Left renal cortex interstitium (tissue), 4 donors: ENCODE results near the gene OR2V2. TPM values are rescaled to one million over a fixed set of nuclear protein-coding genes. Genes with fewer than 3 reads are reported as not detected.
"Not testable (repeated sequence)": the region's sequence is repeated elsewhere in the genome, so short reads cannot be mapped to it uniquely, and the experiment has no call there.

Source experiments
- DNase-seq, 4 donors: peaks; one replicate each; pipeline ENCODE4 v3.0.0-alpha.2; 2013; ENCODE audit warnings: low read depth in 4 of 4, low spot score in 2 of 4, missing footprints in 1 of 4
- polyA plus RNA-seq, 4 donors: library from polyadenylated mRNA; unstranded; fragments of 120-200 nt; gene quantifications; one replicate each; pipeline ENCODE4 v1.2.1, GENCODE V29; 2013; ENCODE audit not compliant: insufficient read length in 4 of 4

OR2V2 gene
- polyA plus RNA-seq = not detected

GRCh38 chr5:181146927-181147636 is at the start of gene OR2V2:
TSS of gene OR2V2 (plus strand) at chr5:181147586. CDS start at chr5:181154943, 7,357 bp downstream.
- not testable (repeated sequence) for DNase-seq

- not testable (repeated sequence) for DNase-seq
Measured at GRCh38 chr5:181097759-181098491, 49.5 kb upstream of the OR2V2 start.

- DNase-seq = no peak
Measured at GRCh38 chr5:181098762-181099601, 48.4 kb upstream of the OR2V2 start.

GRCh38 chr5:181099602-181100086 is 47.7 kb upstream of the OR2V2 start:
- no peak for DNase-seq

- DNase-seq = no peak
Measured at GRCh38 chr5:181100121-181100875, 47.1 kb upstream of the OR2V2 start.

- DNase-seq = not testable (repeated sequence)
Measured at GRCh38 chr5:181101030-181101641, 46.2 kb upstream of the OR2V2 start.

GRCh38 chr5:181101930-181102674 is 45.3 kb upstream of the OR2V2 start:
- not testable (repeated sequence) for DNase-seq

- not testable (repeated sequence) for DNase-seq
Measured at GRCh38 chr5:181104259-181104568, 43.2 kb upstream of the OR2V2 start.

GRCh38 chr5:181104606-181105390 is 42.6 kb upstream of the OR2V2 start:
- DNase-seq = not testable (repeated sequence)

GRCh38 chr5:181105391-181106025 is 41.9 kb upstream of the OR2V2 start:
- DNase-seq = no peak

- no peak for DNase-seq
Measured at GRCh38 chr5:181107699-181108098, 39.7 kb upstream of the OR2V2 start.

GRCh38 chr5:181108578-181109165 is 38.7 kb upstream of the OR2V2 start:
- DNase-seq = no peak

- DNase-seq = no peak
Measured at GRCh38 chr5:181109489-181110013, 37.8 kb upstream of the OR2V2 start.

GRCh38 chr5:181111010-181111409 is 36.4 kb upstream of the OR2V2 start:
- DNase-seq = no peak

- DNase-seq = no peak
Measured at GRCh38 chr5:181112476-181112875, 34.9 kb upstream of the OR2V2 start.

- DNase-seq = not testable (repeated sequence)
Measured at GRCh38 chr5:181113572-181113971, 33.8 kb upstream of the OR2V2 start.

GRCh38 chr5:181114284-181114843 is 33.0 kb upstream of the OR2V2 start:
- DNase-seq = no peak
